Subcutaneous adipose tissue (tissue), 4 donors: ENCODE results near the gene MAT1A. TPM values are rescaled to one million over a fixed set of nuclear protein-coding genes. Genes with fewer than 3 reads are reported as not detected.

Source experiments
- total RNA-seq, 4 donors: library from RNA; depleted of rRNA; stranded (reverse); fragments of >200 nt; gene quantifications; one replicate each; pipeline ENCODE4 v1.1.0, GENCODE V29; 2016
- TF ChIP-seq, protein P1 (sequence below): fragments of 450-650 bp; IDR thresholded peaks from one replicate; pipeline ENCODE4 v1.5.1; 2016; ENCODE audit warnings: low read depth, mild to moderate bottlenecking, control low read depth, antibody characterized with exemption, moderate library complexity

The MAT1A gene
- not detected for total RNA-seq

- TF ChIP-seq, protein P1, sequence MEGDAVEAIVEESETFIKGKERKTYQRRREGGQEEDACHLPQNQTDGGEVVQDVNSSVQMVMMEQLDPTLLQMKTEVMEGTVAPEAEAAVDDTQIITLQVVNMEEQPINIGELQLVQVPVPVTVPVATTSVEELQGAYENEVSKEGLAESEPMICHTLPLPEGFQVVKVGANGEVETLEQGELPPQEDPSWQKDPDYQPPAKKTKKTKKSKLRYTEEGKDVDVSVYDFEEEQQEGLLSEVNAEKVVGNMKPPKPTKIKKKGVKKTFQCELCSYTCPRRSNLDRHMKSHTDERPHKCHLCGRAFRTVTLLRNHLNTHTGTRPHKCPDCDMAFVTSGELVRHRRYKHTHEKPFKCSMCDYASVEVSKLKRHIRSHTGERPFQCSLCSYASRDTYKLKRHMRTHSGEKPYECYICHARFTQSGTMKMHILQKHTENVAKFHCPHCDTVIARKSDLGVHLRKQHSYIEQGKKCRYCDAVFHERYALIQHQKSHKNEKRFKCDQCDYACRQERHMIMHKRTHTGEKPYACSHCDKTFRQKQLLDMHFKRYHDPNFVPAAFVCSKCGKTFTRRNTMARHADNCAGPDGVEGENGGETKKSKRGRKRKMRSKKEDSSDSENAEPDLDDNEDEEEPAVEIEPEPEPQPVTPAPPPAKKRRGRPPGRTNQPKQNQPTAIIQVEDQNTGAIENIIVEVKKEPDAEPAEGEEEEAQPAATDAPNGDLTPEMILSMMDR: no peak
Measured at GRCh38 chr10:80289451-80290287, at the start of gene MAT1A. Gene MAT1A, minus strand, starts transcription at chr10:80289658. Its CDS starts 235 bp downstream, at chr10:80289423.

DNA sequence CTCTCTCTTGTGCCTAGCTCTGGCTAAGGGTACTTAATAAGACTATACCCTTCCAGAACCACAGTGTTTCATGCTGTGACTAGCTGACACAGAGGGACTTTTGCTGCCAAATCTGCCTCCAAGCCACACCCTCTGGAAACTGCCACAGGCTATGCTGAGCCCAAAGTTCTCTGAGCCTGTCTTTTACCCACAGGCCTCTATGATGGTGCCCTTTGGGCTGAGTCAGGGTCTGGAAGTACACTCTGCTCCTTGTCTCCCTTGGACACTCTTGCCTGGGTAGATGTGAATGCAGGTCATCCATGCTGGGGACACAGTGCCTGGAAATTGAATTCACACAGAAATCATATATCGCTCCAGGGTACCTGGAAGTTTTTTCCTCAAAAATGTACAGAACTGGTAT lies 44.5 kb upstream of the MAT1A start:
- TF ChIP-seq, protein P1: no peak

GRCh38 chr10:80324891-80325364 lies 35.5 kb upstream of the MAT1A start:
- TF ChIP-seq, protein P1: no peak

GRCh38 chr10:80324086-80324485 lies 34.6 kb upstream of the MAT1A start:
- TF ChIP-seq, protein P1: no peak

DNA sequence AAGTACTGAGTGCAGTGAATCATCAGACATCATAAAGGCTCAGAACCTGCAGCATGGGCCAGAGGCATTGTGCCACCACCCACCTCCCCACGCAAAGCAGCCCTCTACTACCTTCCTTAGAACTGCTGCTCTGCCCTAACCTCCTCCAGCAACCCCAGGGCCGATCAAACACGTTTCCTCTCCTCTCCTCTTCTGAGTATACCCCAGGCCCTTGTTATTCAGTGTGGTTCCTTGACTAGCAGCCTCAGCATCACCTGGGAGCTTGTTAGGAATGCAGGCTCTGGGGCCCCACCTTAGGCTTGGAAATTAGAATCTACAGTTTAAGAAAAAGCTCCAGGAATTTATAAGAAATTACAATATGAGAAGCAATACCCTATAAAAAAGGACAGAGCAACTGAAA lies 33.9 kb upstream of the MAT1A start:
- TF ChIP-seq, protein P1: no peak

DNA sequence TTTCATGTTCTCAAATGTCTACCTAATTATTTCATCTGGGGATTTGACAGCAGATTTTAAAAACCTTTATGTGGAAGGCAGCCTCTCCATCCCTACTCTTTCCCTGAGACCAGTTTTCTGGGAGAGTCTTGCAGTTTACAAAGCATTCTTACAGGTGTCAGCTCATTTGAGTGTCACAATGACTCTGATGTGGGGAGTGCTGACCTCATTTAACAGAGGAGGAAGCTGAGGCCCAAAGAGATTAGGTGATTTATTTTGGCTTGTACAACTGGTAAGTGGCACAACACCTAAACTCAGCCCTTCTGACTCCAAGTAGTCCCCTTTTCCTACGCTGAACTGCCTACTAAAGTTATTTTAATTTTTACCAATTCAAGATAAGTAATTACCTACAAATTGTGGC lies 33.3 kb upstream of the MAT1A start:
- TF ChIP-seq, protein P1: no peak

DNA sequence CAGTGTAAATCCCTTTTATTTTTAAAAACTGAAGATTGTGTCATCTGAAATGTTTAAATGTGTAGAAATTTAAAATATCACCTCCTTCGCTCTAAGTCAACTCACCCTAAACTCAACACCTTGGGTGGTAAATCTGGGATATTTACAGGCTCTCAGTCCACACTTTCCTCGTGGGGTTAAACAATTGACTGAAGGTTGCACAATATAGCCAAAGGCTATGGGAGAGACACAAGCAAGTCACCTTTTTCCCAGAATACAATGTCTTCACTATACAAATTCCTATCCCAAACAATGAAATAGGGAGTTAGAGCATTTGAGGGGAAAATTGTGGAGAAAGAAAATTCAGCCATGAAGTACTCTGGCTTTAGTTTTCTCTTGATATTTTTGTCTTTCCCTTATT lies 32.7 kb upstream of the MAT1A start:
- TF ChIP-seq, protein P1: no peak
